Activated naive CD4-positive, alpha-beta T cell (primary cell): ENCODE results near the gene FCER1A.

Experiments
- DNase-seq, 4 experiments: peaks; one replicate each; lab custom pipeline; 2025; lab: John Stamatoyannopoulos, UW

FCER1A gene

GRCh38 chr1:159352436-159352835, 50.3 kb downstream of the FCER1A start:
- DNase-seq, result no peak
